ENCODE data around the gene SLC38A10.

DNA sequence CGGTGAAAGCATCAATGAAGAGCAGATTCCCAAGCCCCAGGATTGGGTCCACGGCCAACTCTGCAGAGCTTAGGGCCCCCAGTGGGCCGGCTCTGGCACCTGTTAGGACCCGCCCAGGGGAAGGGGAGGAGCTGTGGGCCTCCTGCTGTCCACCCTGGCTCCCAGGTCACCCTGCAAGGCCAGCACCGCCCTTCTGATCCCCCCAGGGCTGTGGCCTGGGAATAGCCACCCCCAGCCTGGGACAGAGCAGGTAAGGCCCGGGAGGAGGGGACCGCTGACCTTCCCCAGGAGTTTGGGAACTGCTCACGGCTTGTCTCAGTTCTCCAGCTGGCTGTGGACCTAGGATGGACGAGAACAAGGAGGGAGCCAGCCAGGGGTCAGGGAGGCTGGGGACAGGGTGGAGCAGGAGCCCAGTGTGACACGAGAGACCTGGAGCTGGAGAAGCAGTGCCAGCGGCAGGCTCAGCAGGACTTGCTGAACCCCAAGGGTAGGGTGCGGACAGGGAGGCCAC lies 39.3 kb upstream of the SLC38A10 start:
- no peak for TF ChIP-seq POLR2A (IDR thresholded peaks at IDR 0.05)
- TF ChIP-seq, protein P1, sequence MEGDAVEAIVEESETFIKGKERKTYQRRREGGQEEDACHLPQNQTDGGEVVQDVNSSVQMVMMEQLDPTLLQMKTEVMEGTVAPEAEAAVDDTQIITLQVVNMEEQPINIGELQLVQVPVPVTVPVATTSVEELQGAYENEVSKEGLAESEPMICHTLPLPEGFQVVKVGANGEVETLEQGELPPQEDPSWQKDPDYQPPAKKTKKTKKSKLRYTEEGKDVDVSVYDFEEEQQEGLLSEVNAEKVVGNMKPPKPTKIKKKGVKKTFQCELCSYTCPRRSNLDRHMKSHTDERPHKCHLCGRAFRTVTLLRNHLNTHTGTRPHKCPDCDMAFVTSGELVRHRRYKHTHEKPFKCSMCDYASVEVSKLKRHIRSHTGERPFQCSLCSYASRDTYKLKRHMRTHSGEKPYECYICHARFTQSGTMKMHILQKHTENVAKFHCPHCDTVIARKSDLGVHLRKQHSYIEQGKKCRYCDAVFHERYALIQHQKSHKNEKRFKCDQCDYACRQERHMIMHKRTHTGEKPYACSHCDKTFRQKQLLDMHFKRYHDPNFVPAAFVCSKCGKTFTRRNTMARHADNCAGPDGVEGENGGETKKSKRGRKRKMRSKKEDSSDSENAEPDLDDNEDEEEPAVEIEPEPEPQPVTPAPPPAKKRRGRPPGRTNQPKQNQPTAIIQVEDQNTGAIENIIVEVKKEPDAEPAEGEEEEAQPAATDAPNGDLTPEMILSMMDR (IDR thresholded peaks at IDR 0.05) = no peak
- TF ChIP-seq EP300 (IDR thresholded peaks at IDR 0.05) = no peak
